Panc1 (cell line): ENCODE data around the gene SDR39U1.

ENCODE experiments used
- CTCF ChIP-seq: fragments of 450-650 bp; IDR thresholded peaks from 2 replicates; pipeline ENCODE4 v1.5.1; 2017; ENCODE audit warnings: mild to moderate bottlenecking
- POLR2AphosphoS5 ChIP-seq: IDR thresholded peaks from 2 replicates; pipeline ENCODE4 v1.6.1; 2012; ENCODE audit warnings: mild to moderate bottlenecking, low read depth, low read length, moderate library complexity
- REST ChIP-seq, 2 experiments: IDR thresholded peaks; 2 replicates each; pipeline ENCODE4 v1.6.1; 2011 to 2012; ENCODE audit warnings: low read depth in 2 of 2, control low read depth in 1 of 2, low read length in 1 of 2, mild to moderate bottlenecking in 1 of 2, moderate library complexity in 1 of 2; ENCODE audit not compliant: insufficient read depth in 1 of 2

GRCh38 chr14:24434676-24435075 is 7.9 kb downstream of the SDR39U1 start:
- no peak for TF ChIP-seq CTCF
- TF ChIP-seq REST (IDR thresholded peaks at IDR 0.05; ENCODE audit: insufficient read depth in 1 of 2, low read depth in 2 of 2, low read length in 1 of 2) = no peak
- no peak for TF ChIP-seq POLR2AphosphoS5
